H7 (cell line): ENCODE results near the gene ALG13. TPM values are rescaled to one million over a fixed set of nuclear protein-coding genes. Genes with fewer than 3 reads are reported as not detected.
"Not testable (repeated sequence)": the region's sequence is repeated elsewhere in the genome, so short reads cannot be mapped to it uniquely, and the experiment has no call there.

ENCODE experiments used
- DNase-seq: peaks from one replicate; pipeline ENCODE4 v3.0.0; 2012
- H3K27me3 ChIP-seq: 2 replicates; pipeline ENCODE4 v1.6.0; 2011; ENCODE audit warnings: mild to moderate bottlenecking, low read length; ENCODE audit not compliant: control insufficient read depth, insufficient read depth
- H3K36me3 ChIP-seq: replicated peaks from 2 replicates; pipeline ENCODE4 v1.5.1; 2011; ENCODE audit warnings: low read length; ENCODE audit not compliant: control insufficient read depth, insufficient read depth
- H3K4me3 ChIP-seq: 2 replicates; pipeline ENCODE4 v1.5.1; 2011; ENCODE audit warnings: low read depth, mild to moderate bottlenecking, control low read depth, low read length, moderate library complexity; ENCODE audit not compliant: insufficient read depth
- total RNA-seq: library from RNA; depleted of rRNA; stranded (reverse); fragments of >200 nt; shearing (Covaris generic); gene quantifications from 2 replicates; pipeline ENCODE4 v1.2.3, GENCODE V29; 2014

The ALG13 gene
- total RNA-seq, 1 experiment from 2014 or later: 31.6 TPM

GRCh38 chrX:111719426-111720210 is 38.6 kb downstream of the ALG13 start:
- H3K36me3 ChIP-seq: peaks cover 4% of the 10 kb centered on the region; the same call in 1 of the 2 replicates
- H3K27me3 ChIP-seq: no peaks in the 10 kb centered on the region
- DNase-seq: no peak
- H3K4me3 ChIP-seq: no peak overlapping the region

GRCh38 chrX:111728096-111728495 is 47.1 kb downstream of the ALG13 start:
- no peaks in the 10 kb centered on the region for H3K27me3 ChIP-seq
- no peak for DNase-seq
- peaks cover 25% of the 10 kb centered on the region for H3K36me3 ChIP-seq
- H3K4me3 ChIP-seq: no peak overlapping the region

- Histone ChIP-seq H3K36me3 (peaks cover 28% of the 10 kb centered on the region), H3K4me3 (no peak overlapping the region), H3K27me3 (no peaks in the 10 kb centered on the region)
- DNase-seq: no peak
These were observed 50.4 kb downstream of the ALG13 start for GRCh38 chrX:111731351-111731750.

GRCh38 chrX:111736571-111736970 is 55.6 kb downstream of the ALG13 start:
- no peaks in the 10 kb centered on the region for H3K27me3 ChIP-seq
- DNase-seq: no peak
- no peak overlapping the region for H3K4me3 ChIP-seq
- peaks cover 26% of the 10 kb centered on the region for H3K36me3 ChIP-seq

GRCh38 chrX:111742018-111742417 is 61.0 kb downstream of the ALG13 start:
- Histone ChIP-seq H3K4me3 (no peak overlapping the region), H3K27me3 (no peaks in the 10 kb centered on the region), H3K36me3 (peaks cover 17% of the 10 kb centered on the region)
- no peak for DNase-seq

- Histone ChIP-seq H3K27me3 (no peaks in the 10 kb centered on the region), H3K36me3 (peaks cover 12% of the 10 kb centered on the region), H3K4me3 (no peak overlapping the region)
- no peak for DNase-seq
These were observed 62.3 kb downstream of the ALG13 start for GRCh38 chrX:111743316-111743715.

GRCh38 chrX:111756486-111756885 is 75.5 kb downstream of the ALG13 start:
- no peak overlapping the region for H3K4me3 ChIP-seq
- H3K36me3 ChIP-seq: peaks cover 10% of the 10 kb centered on the region
- H3K27me3 ChIP-seq: no peaks in the 10 kb centered on the region
- DNase-seq: no peak

- H3K36me3 ChIP-seq: peaks cover 5% of the 10 kb centered on the region
- H3K4me3 ChIP-seq: no peak overlapping the region
- DNase-seq: no peak
- H3K27me3 ChIP-seq: no peaks in the 10 kb centered on the region
These were observed 78.7 kb downstream of the ALG13 start for GRCh38 chrX:111759686-111760085.

GRCh38 chrX:111761578-111762135 is 80.7 kb downstream of the ALG13 start:
- DNase-seq: no peak
- Histone ChIP-seq H3K36me3 (peaks cover 8% of the 10 kb centered on the region), H3K27me3 (no peaks in the 10 kb centered on the region), H3K4me3 (no peak overlapping the region)

GRCh38 chrX:111778591-111778990 is 97.6 kb downstream of the ALG13 start:
- no peak overlapping the region for H3K4me3 ChIP-seq
- H3K36me3 ChIP-seq: no peaks in the 10 kb centered on the region

GRCh38 chrX:111779582-111779981 is 98.6 kb downstream of the ALG13 start:
- Histone ChIP-seq H3K27me3 (no peaks in the 10 kb centered on the region), H3K36me3 (no peaks in the 10 kb centered on the region), H3K4me3 (no peak overlapping the region)
- no peak for DNase-seq

More at GRCh38 chrX:111778591-111778990, 97.6 kb downstream of the ALG13 start:
- no peaks in the 10 kb centered on the region for H3K27me3 ChIP-seq
- DNase-seq: no peak

- DNase-seq: no peak
- Histone ChIP-seq H3K4me3 (no peak overlapping the region), H3K36me3 (no peaks in the 10 kb centered on the region), H3K27me3 (no peaks in the 10 kb centered on the region)
These were observed 103.7 kb downstream of the ALG13 start for GRCh38 chrX:111784667-111785066.

- not testable (repeated sequence) for DNase-seq, H3K36me3 ChIP-seq, H3K4me3 ChIP-seq, H3K27me3 ChIP-seq
These were observed 109.1 kb downstream of the ALG13 start for GRCh38 chrX:111790054-111790453.
